OCI-LY1 (cell line): ENCODE data around the gene OLFML1.

Experiments used
- H2AFZ ChIP-seq: fragments of 200-600 bp; sonication (generic), shearing (Covaris generic); 2 replicates; pipeline ENCODE4 v1.6.0; 2014; ENCODE audit warnings: antibody characterized with exemption, mild to moderate bottlenecking, low read length
- H3F3A ChIP-seq: fragments of 200-600 bp; sonication (generic), shearing (Covaris generic); 2 replicates; pipeline ENCODE4 v1.6.0; 2014; ENCODE audit warnings: mild to moderate bottlenecking, antibody characterized with exemption, low read length, moderate library complexity; ENCODE audit not compliant: insufficient read depth
- H3K27ac ChIP-seq: fragments of 200-600 bp; sonication (generic); 2 replicates; pipeline ENCODE4 v1.5.1; 2014; ENCODE audit warnings: low read length, mixed run types, mild to moderate bottlenecking, low read depth; ENCODE audit not compliant: poor library complexity, severe bottlenecking
- H3K27me3 ChIP-seq: fragments of 200-600 bp; sonication (generic); 2 replicates; pipeline ENCODE4 v1.6.0; 2014; ENCODE audit warnings: antibody characterized with exemption, mild to moderate bottlenecking, low read length, moderate library complexity; ENCODE audit not compliant: insufficient read depth
- H3K36me3 ChIP-seq: fragments of 200-600 bp; sonication (generic); 2 replicates; pipeline ENCODE4 v1.6.1; 2014; ENCODE audit warnings: mild to moderate bottlenecking, antibody characterized with exemption, low read length, moderate library complexity, mixed read lengths; ENCODE audit not compliant: insufficient read depth
- H3K4me1 ChIP-seq: fragments of 200-600 bp; sonication (generic); 2 replicates; pipeline ENCODE4 v1.5.1; 2014; ENCODE audit warnings: mild to moderate bottlenecking, low read length, moderate library complexity; ENCODE audit not compliant: insufficient read depth, severe bottlenecking
- H3K4me2 ChIP-seq: fragments of 200-600 bp; sonication (generic), shearing (Covaris generic); 2 replicates; pipeline ENCODE4 v1.6.1; 2014; ENCODE audit warnings: low read length
- H3K4me3 ChIP-seq: fragments of 200-600 bp; sonication (generic); 2 replicates; pipeline ENCODE4 v1.5.1; 2014; ENCODE audit warnings: low read length, low read depth, mild to moderate bottlenecking, mixed read lengths; ENCODE audit not compliant: poor library complexity, severe bottlenecking
- H3K79me2 ChIP-seq: fragments of 200-600 bp; shearing (Covaris generic); 2 replicates; pipeline ENCODE4 v1.6.1; 2016; ENCODE audit warnings: mixed run types, low read length, mixed read lengths; ENCODE audit not compliant: insufficient read depth
- H3K9ac ChIP-seq: fragments of 200-600 bp; sonication (generic), shearing (Covaris generic); 2 replicates; pipeline ENCODE4 v1.6.1; 2014; ENCODE audit warnings: mild to moderate bottlenecking, low read length, mixed read lengths
- H3K9me2 ChIP-seq: fragments of 200-600 bp; sonication (generic), shearing (Covaris generic); 2 replicates; pipeline ENCODE4 v1.6.1; 2014; ENCODE audit warnings: low read depth, mild to moderate bottlenecking, low read length, mixed read lengths
- H3K9me3 ChIP-seq: fragments of 200-600 bp; shearing (Covaris generic); 2 replicates; pipeline ENCODE4 v1.6.1; 2014; ENCODE audit warnings: low read length, mixed read lengths
- H4K20me1 ChIP-seq: fragments of 200-600 bp; sonication (generic), shearing (Covaris generic); 2 replicates; pipeline ENCODE4 v1.6.0; 2016; ENCODE audit warnings: mild to moderate bottlenecking, low read length; ENCODE audit not compliant: insufficient read depth
- CTCF ChIP-seq: fragments of 200-600 bp; sonication (generic), shearing (Covaris generic); IDR thresholded peaks from 2 replicates; pipeline ENCODE4 v1.5.1; 2017; ENCODE audit warnings: mild to moderate bottlenecking, antibody characterized with exemption, low read length, moderate library complexity, mixed read lengths
- EZH2 ChIP-seq: fragments of 200-600 bp; sonication (generic), shearing (Covaris generic); IDR thresholded peaks from 2 replicates; pipeline ENCODE4 v1.8.0; 2017; ENCODE audit warnings: borderline replicate concordance, mixed run types, mild to moderate bottlenecking, antibody characterized with exemption, low read length, moderate library complexity, mixed read lengths

The OLFML1 gene

DNA sequence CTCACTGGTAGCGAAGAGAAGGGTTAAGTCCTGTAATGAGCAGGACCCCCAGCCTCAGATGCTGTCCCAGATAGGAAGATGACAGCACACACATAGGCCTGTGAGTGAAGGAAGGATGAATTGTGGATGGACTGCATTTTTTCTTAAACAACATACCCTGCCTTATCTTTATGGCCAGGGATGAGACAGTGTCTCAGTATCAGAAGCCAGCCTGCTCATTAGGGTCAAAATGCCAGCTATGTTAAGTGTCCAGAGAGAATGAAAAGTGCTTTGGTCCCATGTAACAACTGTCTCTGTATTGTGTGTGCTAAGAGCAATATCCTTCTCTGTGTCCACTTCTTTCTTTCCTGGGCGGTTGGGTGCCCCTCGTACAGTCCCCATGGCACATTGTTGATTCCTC is 58.7 kb downstream of the OLFML1 start:
- Histone ChIP-seq H3K4me3 (no peak overlapping the region), H3K4me1 (no peaks in the 10 kb centered on the region), H3K36me3 (no peaks in the 10 kb centered on the region), H3K79me2 (no peaks in the 10 kb centered on the region), H2AFZ (no peak overlapping the region), H3K9ac (no peak overlapping the region), H3K27ac (no peak overlapping the region), H4K20me1 (no peaks in the 10 kb centered on the region), H3F3A (no peaks in the 10 kb centered on the region), H3K4me2 (no peak overlapping the region), H3K9me2 (no peaks in the 10 kb centered on the region), H3K27me3 (no peaks in the 10 kb centered on the region), H3K9me3 (no peaks in the 10 kb centered on the region)
- TF ChIP-seq EZH2 (no peak), CTCF (no peak)

GRCh38 chr11:7545611-7546010 is 60.3 kb downstream of the OLFML1 start:
- H3K9me3 ChIP-seq: no peaks in the 10 kb centered on the region
- H3K4me1 ChIP-seq: no peaks in the 10 kb centered on the region
- no peaks in the 10 kb centered on the region for H3F3A ChIP-seq
- no peaks in the 10 kb centered on the region for H3K79me2 ChIP-seq
- H4K20me1 ChIP-seq: no peaks in the 10 kb centered on the region
- H2AFZ ChIP-seq: no peak overlapping the region
- no peak overlapping the region for H3K9ac ChIP-seq
- TF ChIP-seq CTCF (no peak), EZH2 (no peak)
- H3K4me2 ChIP-seq: no peak overlapping the region
- no peak overlapping the region for H3K27ac ChIP-seq
- H3K27me3 ChIP-seq: no peaks in the 10 kb centered on the region
- no peaks in the 10 kb centered on the region; the same call in 1 of the 2 replicates for H3K36me3 ChIP-seq
- no peaks in the 10 kb centered on the region for H3K9me2 ChIP-seq
- no peak overlapping the region for H3K4me3 ChIP-seq

- H3K4me3 ChIP-seq: no peak overlapping the region
- H3K9me2 ChIP-seq: no peaks in the 10 kb centered on the region
- no peaks in the 10 kb centered on the region for H3K79me2 ChIP-seq
- H3K9ac ChIP-seq: no peak overlapping the region
- no peak overlapping the region for H2AFZ ChIP-seq
- no peaks in the 10 kb centered on the region for H3F3A ChIP-seq
- TF ChIP-seq EZH2 (no peak), CTCF (no peak)
- no peaks in the 10 kb centered on the region for H3K4me1 ChIP-seq
- H3K4me2 ChIP-seq: no peak overlapping the region
- peaks cover under 1% of the 10 kb centered on the region; the same call in 1 of the 2 replicates for H3K36me3 ChIP-seq
- H3K9me3 ChIP-seq: no peaks in the 10 kb centered on the region
- H3K27me3 ChIP-seq: no peaks in the 10 kb centered on the region
- H4K20me1 ChIP-seq: no peaks in the 10 kb centered on the region
- H3K27ac ChIP-seq: no peak overlapping the region
Measured at GRCh38 chr11:7546324-7546791, 61.1 kb downstream of the OLFML1 start.
